ENCODE data around the gene TRMT11.

GRCh38 chr6:126010040-126010439, 23.7 kb downstream of the TRMT11 start:
- TF ChIP-seq POLR2A (IDR thresholded peaks at IDR 0.05; ENCODE audit: low read depth, low read length) (no peak), POLR2AphosphoS5 (IDR thresholded peaks at IDR 0.05; ENCODE audit: low read depth, low read length) (no peak)

Measured in GM12891 (cell line).